Lower leg skin (tissue), 4 donors: Measurements from ENCODE around the gene LRRC26. TPM values are rescaled to one million over a fixed set of nuclear protein-coding genes. Genes with fewer than 3 reads are reported as not detected.

Experiments used
- DNase-seq, 2 donors: peaks; one replicate each; pipeline ENCODE4 v3.0.0-alpha.2; 2019; ENCODE audit warnings: low spot score in 2 of 2
- H3K4me3 ChIP-seq: fragments of 200-600 bp; sonication (generic); 2 replicates; pipeline ENCODE4 v1.5.1; 2017; ENCODE audit warnings: mild to moderate bottlenecking, low read depth; ENCODE audit not compliant: poor library complexity, severe bottlenecking
- CTCF ChIP-seq, 3 donors: fragments of 450-650 bp; IDR thresholded peaks; one replicate each; pipeline ENCODE4 v1.5.1; 2016; ENCODE audit warnings: antibody characterized with exemption in 3 of 3, mild to moderate bottlenecking in 3 of 3, moderate library complexity in 2 of 3
- POLR2A ChIP-seq, 2 donors: fragments of 450-650 bp; IDR thresholded peaks; one replicate each; pipeline ENCODE4 v1.6.1; 2016 to 2017; ENCODE audit warnings: antibody characterized with exemption in 2 of 2, mild to moderate bottlenecking in 1 of 2, moderate library complexity in 1 of 2
- WGBS, 2 donors: methylation state at CpG; one replicate each; pipeline ENCODE4 v1.1.5; 2018; 5-methylcytosine and 5-hydroxymethylcytosine counted together
- intact Hi-C: fragments of 100-400 bp; cut with DNase I; formaldehyde crosslinking; loops from one replicate; pipeline ENCODE4 v1.15.0; 2023; ENCODE audit warnings: low total_unique reads
- total RNA-seq, 4 donors: library from RNA; depleted of rRNA; stranded (reverse); fragments of >200 nt; gene quantifications; one replicate each; pipeline ENCODE4 v1.1.0, GENCODE V29; 2016

The LRRC26 gene
- total RNA-seq, 4 donors from 2014 or later, result 4.1 to 29.0 (median 21.3) TPM

DNA sequence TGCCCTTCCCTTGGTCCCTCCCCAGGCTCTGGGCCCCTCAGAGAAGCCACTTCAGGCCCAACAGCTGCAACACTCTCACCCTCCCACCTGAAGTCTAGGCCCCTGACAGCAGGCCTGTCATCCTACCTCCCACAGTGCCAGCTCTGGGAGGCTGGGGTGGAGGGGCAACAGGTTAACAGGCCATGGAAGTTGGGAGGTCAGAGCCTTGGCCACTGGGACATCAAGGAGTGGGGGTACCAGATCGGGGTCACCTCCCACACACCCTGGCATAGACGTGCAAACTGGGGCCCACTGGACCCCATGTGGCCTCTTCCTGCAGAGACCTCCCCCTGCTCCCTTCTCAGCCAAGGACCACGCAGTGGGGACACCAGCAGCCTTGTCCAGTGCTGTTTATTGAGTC, 21.4 kb upstream of the LRRC26 start:
- intact Hi-C loops, result no loop called here
- WGBS, 2 donors, result 50 to 51% methylated on average over 2 to 3 of the region's 3 CpGs
- TF ChIP-seq POLR2A (IDR thresholded peaks at IDR 0.05) (no peak), CTCF (IDR thresholded peaks at IDR 0.05) (no peak)
- DNase-seq, result no peak
- no peak overlapping the region for H3K4me3 ChIP-seq

DNA sequence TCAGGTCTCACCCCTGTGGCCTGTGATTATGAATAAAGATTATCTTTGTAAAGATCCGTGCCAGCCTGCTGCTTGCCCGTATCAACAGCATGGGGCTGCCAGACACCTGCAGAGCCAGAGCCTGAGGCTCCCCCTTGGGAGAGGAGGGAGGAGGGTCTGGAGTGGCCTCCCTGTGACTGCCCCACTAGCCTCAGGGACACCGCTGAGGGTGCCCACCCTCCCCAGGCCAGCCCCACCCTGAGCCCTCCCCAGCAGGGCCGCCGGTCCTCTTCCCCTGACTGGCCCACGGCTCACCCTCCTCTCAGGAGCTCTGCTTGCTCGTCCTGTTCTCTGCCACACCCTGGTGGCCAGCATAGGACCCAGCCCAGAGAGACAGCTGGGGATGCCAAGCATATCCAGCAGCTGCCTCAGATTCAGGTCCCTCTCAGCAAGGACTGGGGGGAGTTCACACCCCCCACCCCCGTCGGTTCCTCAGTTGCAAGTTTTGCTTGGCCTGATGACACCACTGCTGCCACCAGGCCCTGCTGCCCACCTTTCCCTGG, 20.5 kb upstream of the LRRC26 start:
- no peak overlapping the region for H3K4me3 ChIP-seq
- intact Hi-C loops, result no loop called here
- 63 to 68% methylated on average over 9 of the region's 9 CpGs for WGBS, 2 donors
- TF ChIP-seq CTCF (IDR thresholded peaks at IDR 0.05) (no peak), POLR2A (IDR thresholded peaks at IDR 0.05) (no peak)
- no peak for DNase-seq

DNA sequence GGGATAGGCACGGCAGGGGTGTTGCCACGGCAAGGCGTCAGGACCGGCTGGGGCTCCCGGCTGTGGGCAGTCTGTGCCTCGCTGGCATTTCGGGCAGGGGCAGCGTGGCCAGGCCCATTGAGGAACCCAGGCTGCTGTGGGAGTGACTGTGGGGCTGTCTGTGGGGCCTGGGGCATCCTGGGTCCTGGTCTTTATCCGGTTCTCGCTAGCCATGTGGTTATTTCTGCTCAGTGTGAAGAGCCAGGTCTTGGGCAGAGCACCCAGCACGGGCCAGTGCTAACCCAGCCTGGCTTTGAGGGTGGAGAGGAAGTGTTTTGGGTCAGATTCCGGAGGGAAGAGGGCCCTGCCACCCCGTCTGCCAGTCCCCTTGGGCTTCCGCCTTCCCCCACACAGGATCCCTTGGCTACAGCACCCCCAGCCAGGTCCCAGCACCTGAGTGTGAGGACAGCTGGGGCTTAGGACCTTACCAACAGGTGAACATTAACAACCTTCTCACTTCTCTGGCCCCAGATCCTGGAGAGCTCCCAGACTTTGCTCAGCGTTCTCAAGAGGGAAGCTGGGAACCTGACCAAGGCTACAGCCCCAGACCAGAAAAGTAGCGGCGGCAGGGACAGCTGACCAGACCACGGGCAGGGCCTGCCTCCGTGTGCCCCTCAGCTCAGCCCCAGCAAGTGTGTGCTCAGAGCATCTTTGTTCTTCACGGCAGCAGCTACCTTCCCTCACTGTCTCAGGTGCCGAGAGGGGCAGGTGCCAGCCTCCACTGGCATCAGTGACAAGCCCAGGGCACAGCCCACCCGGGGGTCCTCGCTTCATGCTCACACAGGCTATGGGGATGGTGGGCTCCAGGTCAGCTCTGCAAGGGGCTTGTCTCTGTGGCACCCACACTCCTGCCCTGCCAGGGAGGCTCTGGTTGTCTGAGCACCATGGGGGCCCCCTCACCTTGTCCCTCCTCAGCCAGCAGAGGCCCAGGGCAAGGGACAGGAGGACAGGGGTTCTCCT, 19.7 kb upstream of the LRRC26 start:
- WGBS, 2 donors, result 0 to 34% methylated on average over 7 to 18 of the region's 23 CpGs
- TF ChIP-seq POLR2A (IDR thresholded peaks at IDR 0.05) (no peak), CTCF (IDR thresholded peaks at IDR 0.05) (no peak)
- intact Hi-C loops, result loop anchor here (5.0 kb wide), 1 partner anchor 82 kb away; no protein-coding TSS in a partner anchor
- no peak for DNase-seq
- H3K4me3 ChIP-seq, result peak overlapping the region; percentile 71

GRCh38 chr9:137188490-137189296, 18.8 kb upstream of the LRRC26 start, which contains the start of the genes ANAPC2 and SSNA1:
ANAPC2 (minus strand) TSS chr9:137188560; CDS start chr9:137188532, 28 bp downstream.
SSNA1 (plus strand) TSS chr9:137188676; CDS start chr9:137188727, 51 bp downstream.
- WGBS, 2 donors, result 0 to 1% methylated on average over 52 to 70 of the region's 98 CpGs

More at GRCh38 chr9:137188490-137189296, 18.8 kb upstream of the LRRC26 start, which contains the start of the genes ANAPC2 and SSNA1:
- intact Hi-C loops, result loop anchor here (5.0 kb wide), 1 partner anchor 81 kb away; no protein-coding TSS in a partner anchor
- DNase-seq, result peak; percentile 86 to 98
- TF ChIP-seq CTCF (IDR thresholded peaks at IDR 0.05), result no peak
- peak in 1 of 2 donors; percentile 37 for TF ChIP-seq POLR2A (IDR thresholded peaks at IDR 0.05)
- H3K4me3 ChIP-seq, result peak within 1 kb of the TSS; percentile 71
